NCI-H2171 treated with DMSO at 0.1 percent for 48 hours (cell line): ENCODE results near the gene ZNF652.
"Not testable (repeated sequence)": the region's sequence is repeated elsewhere in the genome, so short reads cannot be mapped to it uniquely, and the experiment has no call there.

Experiments used
- DNase-seq: peaks from one replicate; lab custom pipeline; 2025; lab: John Stamatoyannopoulos, UW

ZNF652 gene

GRCh38 chr17:49261540-49261939 lies 100.5 kb downstream of the ZNF652 start:
- not testable (repeated sequence) for DNase-seq

DNA sequence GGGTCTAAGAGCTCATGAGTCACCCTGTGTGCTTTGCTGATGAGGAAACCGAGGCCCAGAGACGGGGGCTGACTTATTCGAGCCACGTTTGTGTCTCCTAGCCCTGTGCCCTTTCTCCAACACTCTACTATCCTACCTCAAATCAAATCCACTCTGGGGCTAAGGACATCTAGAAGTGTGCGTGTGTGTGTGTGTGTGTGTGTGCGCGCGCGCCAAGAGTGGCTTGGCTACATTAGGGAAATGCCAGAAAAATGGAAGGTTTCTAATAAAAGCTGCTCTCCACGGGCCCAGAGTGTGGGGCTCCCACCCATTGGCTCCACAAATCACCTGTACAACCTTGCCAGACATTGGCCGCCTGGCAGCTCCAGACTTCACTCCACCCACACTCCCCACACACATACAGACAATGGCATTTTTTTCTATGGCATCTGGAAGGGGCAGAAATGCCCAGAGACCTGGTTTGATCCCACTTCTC lies 101.2 kb downstream of the ZNF652 start:
- no peak for DNase-seq

- DNase-seq, result peak; percentile 4
Observed at GRCh38 chr17:49260011-49260816, 101.8 kb downstream of the ZNF652 start.

DNA sequence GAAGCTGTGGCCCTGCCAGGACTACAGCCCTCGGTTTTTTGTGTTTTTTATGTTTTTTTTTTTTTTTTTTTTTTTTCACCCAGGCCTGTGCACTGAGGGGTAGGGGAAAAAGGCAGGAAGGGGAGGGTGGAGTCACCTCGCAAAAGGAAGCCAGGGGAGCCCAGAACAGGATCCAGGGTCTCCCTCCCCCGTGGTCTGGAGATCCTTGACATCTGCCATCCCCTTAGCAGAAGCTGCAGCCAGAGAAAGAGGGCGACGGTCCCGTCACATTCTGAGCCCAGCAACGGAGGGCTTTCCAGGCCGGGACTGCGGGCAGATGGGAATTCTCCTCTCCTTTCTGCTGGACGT lies 102.4 kb downstream of the ZNF652 start:
- no peak for DNase-seq

DNA sequence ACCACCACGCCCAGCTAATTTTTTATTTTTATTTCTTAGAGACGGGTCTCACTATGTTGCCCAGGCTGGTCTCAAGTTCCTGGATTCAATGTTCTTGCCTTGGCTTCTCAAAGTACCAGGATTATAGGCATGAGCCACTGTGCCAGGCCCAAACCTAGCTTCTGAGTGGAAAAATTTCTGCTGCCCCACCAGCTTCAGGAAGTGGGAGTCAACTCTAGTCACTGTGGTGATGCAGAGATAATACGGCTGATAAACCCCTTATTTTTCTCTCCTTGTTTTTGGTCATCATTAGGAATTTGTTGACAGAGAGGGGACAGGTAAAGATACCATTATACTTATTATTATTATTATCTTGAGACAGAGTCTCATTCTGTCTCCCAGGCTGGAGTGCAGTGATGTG lies 103.7 kb downstream of the ZNF652 start:
- DNase-seq, result no peak

DNA sequence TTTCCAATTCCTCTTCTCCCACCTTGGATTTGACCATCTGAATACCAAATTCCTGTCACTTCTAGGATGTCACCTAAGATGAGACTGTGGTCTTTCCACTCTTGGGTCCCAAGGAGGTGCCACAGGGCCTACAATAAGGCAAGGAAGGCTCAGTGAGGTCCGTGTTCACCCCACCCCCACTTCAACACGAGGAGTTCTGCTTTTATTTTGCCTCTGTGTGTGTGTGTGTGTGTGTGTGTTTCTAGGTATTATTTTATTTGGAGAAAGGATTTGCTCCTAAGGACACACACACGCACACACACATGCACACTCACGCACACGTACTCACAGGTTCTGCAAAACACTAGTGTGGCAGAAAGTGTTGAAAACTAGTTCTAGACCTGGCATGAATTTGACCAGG lies 106.9 kb downstream of the ZNF652 start:
- DNase-seq, result no peak

GRCh38 chr17:49254066-49254465 lies 108.0 kb downstream of the ZNF652 start:
- DNase-seq, result no peak

GRCh38 chr17:49252148-49252695 lies 109.8 kb downstream of the ZNF652 start:
- DNase-seq, result no peak

- no peak for DNase-seq
Observed at GRCh38 chr17:49249890-49250522, 112.0 kb downstream of the ZNF652 start.

GRCh38 chr17:49249292-49249794 lies 112.7 kb downstream of the ZNF652 start:
- peak; percentile 20 for DNase-seq

- no peak for DNase-seq
Observed at GRCh38 chr17:49247944-49248343, 114.1 kb downstream of the ZNF652 start.

DNA sequence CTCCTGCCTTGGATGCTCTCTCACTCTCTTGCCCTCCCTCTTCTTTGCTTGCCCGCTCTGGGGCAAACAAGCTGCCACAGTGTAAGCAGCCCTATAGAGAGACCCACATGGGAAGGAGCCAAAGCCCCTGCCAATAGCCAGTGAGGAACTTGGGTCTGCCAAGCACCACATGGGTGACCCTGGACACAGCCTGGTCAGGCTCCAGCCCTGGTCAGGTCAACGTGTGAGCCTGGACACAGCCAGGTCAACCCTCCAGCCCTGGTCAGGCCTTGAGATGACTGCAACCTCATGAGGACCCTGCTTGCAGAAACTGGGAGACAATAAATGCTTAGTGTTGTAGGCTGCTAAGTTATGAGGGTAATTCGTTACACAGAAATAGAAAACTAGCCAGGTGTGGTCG lies 117.2 kb downstream of the ZNF652 start:
- DNase-seq, result no peak
